ENCODE results near the gene WWC2.

DNA sequence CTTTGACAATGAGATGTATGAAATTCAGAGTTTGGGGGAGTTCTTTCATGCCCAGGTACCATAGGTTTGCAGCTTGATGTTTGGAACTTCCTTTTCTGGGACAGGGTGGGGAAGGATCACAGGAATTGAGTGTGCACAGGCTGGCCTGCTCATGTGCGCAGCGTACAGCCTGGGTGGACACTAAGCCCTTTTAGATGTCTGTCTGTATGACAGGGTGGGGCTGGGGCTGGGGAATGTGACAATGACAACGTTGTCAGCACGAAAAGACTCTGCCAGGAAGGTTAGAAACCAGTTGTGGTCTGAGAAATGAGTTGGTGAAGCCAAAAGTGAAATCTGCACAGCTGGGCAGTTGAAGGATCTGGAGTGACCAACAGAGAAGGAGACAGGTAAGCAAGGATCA is 47.4 kb downstream of the WWC2 start:
- TF ChIP-seq, protein P1, sequence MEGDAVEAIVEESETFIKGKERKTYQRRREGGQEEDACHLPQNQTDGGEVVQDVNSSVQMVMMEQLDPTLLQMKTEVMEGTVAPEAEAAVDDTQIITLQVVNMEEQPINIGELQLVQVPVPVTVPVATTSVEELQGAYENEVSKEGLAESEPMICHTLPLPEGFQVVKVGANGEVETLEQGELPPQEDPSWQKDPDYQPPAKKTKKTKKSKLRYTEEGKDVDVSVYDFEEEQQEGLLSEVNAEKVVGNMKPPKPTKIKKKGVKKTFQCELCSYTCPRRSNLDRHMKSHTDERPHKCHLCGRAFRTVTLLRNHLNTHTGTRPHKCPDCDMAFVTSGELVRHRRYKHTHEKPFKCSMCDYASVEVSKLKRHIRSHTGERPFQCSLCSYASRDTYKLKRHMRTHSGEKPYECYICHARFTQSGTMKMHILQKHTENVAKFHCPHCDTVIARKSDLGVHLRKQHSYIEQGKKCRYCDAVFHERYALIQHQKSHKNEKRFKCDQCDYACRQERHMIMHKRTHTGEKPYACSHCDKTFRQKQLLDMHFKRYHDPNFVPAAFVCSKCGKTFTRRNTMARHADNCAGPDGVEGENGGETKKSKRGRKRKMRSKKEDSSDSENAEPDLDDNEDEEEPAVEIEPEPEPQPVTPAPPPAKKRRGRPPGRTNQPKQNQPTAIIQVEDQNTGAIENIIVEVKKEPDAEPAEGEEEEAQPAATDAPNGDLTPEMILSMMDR (IDR thresholded peaks at IDR 0.05), result no peak
- no peak for TF ChIP-seq POLR2A (IDR thresholded peaks at IDR 0.05)
